ENCODE data around the gene C14orf93.
A peak's percentile ranks its signal among the peaks of the same experiment; 100 is the strongest.

Gene C14orf93

DNA sequence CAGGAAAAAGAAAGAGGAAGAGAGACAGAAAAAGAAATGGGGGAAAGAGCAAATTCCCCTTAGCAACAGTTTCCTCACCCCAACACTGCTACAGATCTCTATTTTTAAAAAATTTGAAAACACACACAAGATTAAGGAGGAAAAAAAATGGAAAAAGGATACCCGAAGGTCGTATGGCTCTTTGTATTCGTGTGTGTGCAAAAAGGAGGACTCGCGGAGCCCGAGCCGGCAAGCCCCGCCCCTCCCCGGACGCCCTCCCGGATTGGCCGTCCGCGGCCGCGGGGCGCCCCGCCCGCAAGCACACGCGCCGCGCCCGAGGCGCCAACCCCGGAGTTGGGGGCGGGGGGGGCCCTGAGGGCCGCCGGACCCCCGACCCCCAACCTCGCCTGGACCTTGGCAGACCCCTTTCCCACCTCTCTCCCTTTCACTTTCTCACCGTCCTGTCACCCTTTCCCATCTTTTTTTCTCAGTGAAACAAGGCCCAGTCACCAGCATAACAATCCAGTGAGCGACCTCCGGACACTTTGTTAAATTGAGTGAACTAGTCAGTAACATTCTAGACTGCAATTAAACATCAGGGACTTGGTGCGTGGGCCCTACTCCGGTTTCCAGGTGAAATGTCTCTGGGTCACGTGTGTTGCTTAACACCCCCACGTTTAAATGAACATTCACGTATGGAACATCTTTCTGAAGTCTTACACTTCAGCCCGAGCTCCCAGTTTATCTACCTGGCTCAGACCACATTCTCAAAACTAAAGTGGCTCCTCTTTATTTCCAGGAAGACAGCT is at the start of gene C14orf93:
TSS of gene C14orf93 (minus strand) at position 205 of the 788 bp plus-strand sequence. CDS start 11,120 bp downstream, outside the sequence.
- peak within 1 kb of the TSS; percentile 58 for H3K27ac ChIP-seq
- DNase-seq (ENCODE audit: low read depth, low spot score) = no peak

DNA sequence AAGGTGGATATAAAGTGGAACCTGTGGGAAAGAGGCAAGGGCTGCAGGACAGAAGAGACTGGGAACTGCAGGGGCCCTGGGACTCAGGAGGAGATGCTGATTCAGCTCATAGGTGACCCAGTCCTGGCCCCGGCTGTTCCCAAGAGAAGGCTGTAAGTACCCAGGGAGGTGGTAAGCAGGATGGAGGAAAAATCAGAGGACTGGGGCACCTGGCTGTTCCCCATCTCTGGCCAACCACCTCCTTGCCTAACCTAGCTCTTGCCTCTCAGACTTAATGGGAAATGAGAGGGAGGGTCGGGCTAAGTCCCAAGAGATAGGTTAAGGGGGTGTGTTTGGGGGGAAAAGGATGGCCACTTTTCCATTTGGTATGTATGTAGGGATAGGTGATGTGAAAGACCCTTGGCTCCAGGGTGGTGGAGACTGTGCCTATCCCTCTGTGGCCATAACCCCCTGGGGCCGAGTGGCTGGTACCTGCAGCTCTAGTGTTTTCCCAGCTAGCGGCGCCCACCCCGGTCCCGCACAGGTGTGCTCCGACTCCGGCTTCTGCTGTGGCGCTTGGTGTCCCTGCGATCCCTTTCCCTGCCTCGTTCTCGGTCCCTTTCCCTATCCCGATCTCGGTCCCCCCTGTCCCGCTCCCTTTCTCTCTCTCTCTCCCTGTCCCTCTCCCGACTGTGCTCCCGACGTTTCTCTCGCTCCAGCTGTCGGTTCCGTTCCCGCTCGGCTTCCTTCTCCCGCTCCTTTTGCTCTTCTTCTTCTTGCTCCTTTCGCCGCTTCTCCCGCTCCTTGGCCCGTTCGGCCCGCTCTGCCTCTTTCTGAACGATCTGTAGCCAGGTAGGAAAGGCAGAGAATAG is 48.9 kb upstream of the C14orf93 start:
- H3K27ac ChIP-seq = peak overlapping the region; percentile 47
- DNase-seq (ENCODE audit: low read depth, low spot score) = no peak

GRCh38 chr14:23057757-23058653 is 48.1 kb upstream of the C14orf93 start:
- no peak for DNase-seq (ENCODE audit: low read depth, low spot score)
- peak overlapping the region; percentile 47 for H3K27ac ChIP-seq

DNA sequence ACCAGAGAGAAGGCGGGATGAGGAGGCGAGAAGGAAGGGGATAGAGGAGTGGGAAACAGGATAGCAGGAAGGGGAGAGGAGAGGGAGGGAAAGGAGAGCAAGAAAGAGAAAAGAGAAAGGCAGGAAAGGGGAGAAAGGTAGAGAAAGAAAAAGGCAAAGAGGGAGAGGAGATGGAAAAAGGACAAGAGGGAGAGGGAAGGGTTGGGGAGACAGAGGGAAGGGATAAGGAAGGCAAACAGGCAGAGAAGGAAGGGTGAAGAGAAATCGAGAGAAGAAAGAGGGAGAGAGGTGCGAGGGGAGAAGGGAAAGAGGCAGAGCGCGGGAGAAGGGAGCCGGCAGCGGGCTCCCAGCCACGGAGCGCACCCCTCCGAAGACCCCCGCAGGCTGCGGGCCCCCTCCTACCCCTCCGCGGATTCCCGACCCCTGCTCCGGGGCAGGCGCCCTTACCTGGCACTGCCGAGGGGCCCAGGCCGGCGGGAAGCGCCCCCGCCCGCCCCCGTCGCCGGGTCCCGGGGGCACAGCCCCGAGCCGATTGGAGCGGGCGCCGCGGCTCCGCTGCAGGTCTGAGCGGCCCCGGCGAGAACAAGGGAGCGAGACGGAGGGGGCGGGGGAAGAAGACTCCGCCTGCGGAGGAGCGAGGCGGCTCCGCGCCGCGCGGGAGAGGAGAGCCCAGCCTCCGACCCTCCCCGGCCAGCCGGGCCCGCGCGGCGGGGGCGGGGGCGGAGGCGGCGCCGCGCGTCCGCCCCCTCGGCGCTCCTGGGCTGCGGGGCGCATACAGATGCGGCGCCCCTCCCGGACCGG is 47.2 kb upstream of the C14orf93 start, which contains the start of gene CDH24:
TSS of gene CDH24 (minus strand) at position 565 of the 801 bp plus-strand sequence. CDS start 1,787 bp downstream, outside the sequence.
- peak within 1 kb of the TSS; percentile 47 for H3K27ac ChIP-seq
- DNase-seq (ENCODE audit: low read depth, low spot score) = no peak

DNA sequence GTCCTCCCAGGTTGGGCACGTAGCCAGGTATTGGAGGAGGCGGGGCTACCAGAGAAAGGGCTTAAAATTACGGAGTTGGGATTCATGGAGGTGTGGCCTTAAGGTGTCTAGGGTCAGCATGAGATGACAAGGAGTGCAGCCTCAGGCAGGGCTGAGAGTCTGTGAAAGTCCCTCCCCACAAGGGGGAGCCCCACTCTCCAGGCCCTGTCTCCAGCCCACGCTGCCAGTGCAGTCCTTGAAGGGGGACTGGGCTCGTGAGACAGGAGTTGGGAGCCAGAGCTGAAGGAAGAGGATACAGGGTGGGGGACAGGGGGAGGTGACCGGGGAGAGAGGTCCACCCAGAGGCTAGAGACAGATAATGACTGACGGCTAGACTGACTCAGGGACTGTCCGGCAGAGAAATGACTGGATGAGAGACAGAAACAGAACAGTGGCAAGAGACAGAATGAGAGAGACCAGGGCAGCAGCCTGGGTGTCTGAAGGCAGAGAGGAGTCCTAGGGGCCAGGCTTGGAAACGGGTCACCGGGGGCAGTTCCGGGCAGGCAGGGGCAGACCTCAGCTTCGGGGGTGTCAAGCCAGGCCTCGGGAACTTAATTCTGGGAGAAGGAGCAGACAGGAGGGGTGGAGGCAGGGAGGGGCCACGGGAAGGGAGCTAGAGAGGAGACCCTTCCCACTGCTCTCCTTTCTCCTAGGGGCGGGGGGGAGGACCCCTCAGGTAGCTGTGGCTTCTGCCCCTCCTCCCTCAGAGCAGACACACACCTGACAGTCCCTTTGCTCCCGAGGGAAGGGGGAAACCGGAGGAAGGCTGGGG is 46.4 kb upstream of the C14orf93 start:
- no peak overlapping the region for H3K27ac ChIP-seq
- DNase-seq (ENCODE audit: low read depth, low spot score) = no peak

GRCh38 chr14:23055621-23056144 is 45.7 kb upstream of the C14orf93 start:
- H3K27ac ChIP-seq = no peak overlapping the region
- DNase-seq (ENCODE audit: low read depth, low spot score) = no peak

DNA sequence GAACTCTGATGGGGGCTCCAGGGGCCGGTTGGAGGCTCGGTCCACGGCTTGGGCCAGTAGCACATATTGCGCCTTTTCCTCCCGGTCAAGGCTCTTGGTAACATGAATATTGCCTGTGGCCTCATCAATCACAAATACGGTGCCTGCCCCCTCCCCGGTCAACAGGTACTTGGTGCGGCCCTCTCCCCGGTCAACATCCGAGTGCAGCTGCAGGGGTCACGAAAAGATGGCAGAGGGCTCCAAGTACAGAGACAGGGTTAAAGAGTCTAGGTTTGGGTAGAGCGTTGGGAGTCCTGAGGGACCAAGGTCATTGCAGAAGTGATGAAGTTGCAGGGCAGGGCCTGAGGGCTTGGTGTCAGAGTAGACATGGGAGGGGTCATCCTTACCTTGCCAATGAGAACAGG is 45.2 kb upstream of the C14orf93 start:
- no peak for DNase-seq (ENCODE audit: low read depth, low spot score)
- H3K27ac ChIP-seq = no peak overlapping the region

DNA sequence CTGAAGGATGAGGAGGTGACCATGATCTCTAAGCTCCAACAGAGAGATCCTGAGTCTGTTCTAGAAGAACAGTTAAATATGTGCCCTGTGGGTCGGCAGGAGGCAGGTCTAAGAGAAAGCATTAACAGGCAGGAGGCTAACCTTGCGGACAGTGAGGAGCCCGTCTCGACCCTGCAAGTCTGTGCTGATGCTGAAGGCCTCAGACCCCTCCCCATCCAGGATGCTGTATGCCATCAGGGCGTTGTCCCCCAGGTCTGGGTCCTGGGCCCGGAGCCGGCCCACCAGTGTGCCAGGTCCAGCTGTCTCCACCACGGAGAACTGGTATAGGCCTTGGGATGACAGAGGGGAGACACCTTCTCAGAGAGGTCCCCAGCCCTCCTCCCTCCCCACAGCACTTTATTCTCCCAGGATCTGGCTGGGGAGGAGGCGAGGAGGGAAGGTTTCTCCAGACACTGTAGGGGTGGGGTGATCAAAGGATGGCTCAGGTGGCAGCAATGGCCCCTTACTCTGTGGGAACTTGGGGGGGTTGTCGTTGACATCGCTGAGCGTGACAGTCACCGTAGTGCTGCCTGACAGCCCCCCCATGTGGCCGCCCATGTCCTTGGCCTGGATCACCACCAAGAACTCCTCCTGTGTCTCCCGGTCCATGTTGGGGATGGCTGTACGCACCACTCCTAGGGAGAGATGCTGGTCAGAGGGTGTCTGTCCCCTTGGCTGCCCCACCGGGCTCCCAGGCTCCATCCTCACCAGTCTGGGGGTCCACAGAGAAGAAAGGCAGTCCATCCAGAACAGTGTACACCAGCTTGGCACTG is 44.3 kb upstream of the C14orf93 start:
- no peak overlapping the region for H3K27ac ChIP-seq
- DNase-seq (ENCODE audit: low read depth, low spot score) = no peak

GRCh38 chr14:23053426-23053825 is 43.5 kb upstream of the C14orf93 start:
- DNase-seq (ENCODE audit: low read depth, low spot score) = no peak
- H3K27ac ChIP-seq = no peak overlapping the region

DNA sequence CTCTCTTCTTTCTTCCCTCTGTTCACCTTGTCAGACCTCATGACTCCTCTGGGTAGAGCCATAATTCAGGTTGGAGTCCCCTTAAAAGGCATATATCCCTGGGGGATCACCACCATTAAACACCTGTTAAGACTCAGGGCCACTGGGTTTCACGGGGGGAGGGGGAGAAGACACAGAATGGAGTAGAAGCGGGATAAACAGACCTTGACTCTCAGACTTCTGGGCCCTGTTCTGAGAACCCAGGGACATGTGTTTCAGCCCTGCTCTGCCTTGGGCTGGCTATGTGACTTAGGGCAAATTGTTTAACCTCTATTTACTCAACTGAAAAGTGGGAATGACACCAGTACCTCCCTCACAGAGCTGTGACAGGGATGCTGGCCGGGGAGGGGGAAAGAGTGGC is 42.7 kb upstream of the C14orf93 start:
- H3K27ac ChIP-seq = no peak overlapping the region
- no peak for DNase-seq (ENCODE audit: low read depth, low spot score)

GRCh38 chr14:23052182-23052623 is 42.3 kb upstream of the C14orf93 start:
- DNase-seq (ENCODE audit: low read depth, low spot score) = no peak
- no peak overlapping the region for H3K27ac ChIP-seq

DNA sequence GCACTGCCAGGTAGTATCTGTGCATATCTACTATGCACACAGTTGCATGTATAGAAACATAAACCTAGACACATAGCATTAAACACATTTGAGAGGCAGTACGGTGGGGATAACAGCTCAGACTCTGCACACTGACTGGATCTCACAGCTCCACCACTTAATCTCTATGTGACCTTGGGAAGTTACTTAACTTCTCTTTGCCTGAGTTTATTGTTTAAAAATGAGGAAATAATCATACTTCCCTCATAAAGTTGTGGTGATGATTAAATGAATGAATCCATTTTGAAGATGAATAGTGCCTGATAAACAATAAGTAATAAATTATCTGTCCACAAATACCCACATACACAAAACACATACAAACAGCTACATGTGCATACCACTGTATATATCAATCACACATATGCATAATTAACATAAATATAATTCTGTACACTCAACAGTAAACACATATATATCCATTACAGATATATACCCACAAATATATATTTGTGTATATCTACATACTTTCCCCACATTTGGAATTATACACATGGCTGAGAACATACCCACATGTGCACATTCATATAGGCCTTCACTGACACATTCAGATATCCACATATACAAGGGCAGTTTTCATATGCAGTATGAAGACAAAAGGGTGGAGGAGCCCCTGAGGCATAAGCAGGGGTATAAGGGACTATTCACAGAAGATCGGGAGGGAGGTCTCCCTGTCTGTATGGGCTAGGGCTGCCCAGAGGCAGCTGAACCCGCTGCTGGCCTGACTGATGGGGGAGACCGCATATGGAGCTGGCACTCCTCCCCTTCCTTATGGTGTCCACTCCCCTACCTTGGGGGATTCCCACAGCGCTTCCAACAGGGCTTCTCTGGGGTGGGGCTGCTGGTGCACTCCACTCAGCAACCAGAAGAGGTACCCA is 41.5 kb upstream of the C14orf93 start:
- DNase-seq (ENCODE audit: low read depth, low spot score) = no peak
- H3K27ac ChIP-seq = no peak overlapping the region

GRCh38 chr14:23049011-23049410 is 39.1 kb upstream of the C14orf93 start:
- H3K27ac ChIP-seq = no peak overlapping the region
- DNase-seq (ENCODE audit: low read depth, low spot score) = no peak

DNA sequence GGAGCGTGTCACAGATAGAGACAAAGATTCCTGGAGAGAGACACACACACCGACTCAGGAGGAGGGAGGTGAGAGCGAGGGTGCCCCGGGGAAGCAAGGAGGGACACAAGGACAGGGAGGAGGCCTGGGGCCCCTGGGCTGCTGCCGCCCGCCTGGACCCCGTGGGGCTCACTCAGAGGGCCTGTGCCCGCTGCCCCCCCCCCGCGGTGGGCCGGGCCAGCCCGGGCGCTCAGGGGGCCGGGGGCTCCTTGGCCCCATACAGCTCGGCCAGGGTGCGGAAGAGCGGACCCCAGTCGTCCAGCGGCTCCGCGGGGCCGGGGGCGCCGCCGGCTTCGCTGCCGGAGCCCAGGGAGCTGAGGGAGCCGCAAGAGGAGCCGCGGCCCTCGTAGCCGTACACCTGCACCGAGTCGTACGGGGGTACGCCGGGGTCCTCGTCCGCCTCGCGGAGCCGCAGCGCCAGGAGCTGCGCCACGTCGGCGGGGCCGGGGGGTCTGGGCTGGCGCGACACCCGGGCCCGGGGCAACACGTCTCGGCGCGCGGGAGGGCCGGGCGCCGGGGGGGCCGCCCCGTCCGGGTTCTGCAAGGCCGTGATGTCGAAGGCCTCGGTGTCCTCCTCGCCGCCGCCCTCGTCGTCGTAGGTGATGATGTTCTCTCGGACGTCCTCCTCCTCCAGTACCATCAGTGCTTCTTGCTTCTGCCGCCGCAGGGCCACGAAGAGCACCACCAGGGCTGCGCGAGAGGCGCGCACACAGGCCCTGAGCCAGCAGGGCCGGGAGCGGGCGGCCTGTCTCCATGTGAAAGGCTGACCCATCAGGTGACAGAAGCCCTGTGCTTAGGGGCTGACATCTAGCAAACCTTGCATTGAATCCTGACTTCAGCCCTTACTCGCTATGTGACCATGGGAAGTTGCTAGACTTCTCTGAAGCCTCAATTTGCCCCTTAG is 38.1 kb upstream of the C14orf93 start:
- H3K27ac ChIP-seq = no peak overlapping the region
- DNase-seq (ENCODE audit: low read depth, low spot score) = no peak

GRCh38 chr14:23047034-23047634 is 37.2 kb upstream of the C14orf93 start:
- H3K27ac ChIP-seq = no peak overlapping the region
- no peak for DNase-seq (ENCODE audit: low read depth, low spot score)
